GM21619 (cell line): ENCODE data around the gene CELF3.
"Not testable (repeated sequence)": the region's sequence is repeated elsewhere in the genome, so short reads cannot be mapped to it uniquely, and the experiment has no call there.

ENCODE experiments used
- ATAC-seq: cut with Tn5 transposase; IDR thresholded peaks from one replicate; pipeline ENCODE4 v1.9.1; 2021; ENCODE audit not compliant: unreplicated experiment

CELF3 gene

GRCh38 chr1:151704246-151704645, 12.4 kb downstream of the CELF3 start:
- ATAC-seq: no peak

DNA sequence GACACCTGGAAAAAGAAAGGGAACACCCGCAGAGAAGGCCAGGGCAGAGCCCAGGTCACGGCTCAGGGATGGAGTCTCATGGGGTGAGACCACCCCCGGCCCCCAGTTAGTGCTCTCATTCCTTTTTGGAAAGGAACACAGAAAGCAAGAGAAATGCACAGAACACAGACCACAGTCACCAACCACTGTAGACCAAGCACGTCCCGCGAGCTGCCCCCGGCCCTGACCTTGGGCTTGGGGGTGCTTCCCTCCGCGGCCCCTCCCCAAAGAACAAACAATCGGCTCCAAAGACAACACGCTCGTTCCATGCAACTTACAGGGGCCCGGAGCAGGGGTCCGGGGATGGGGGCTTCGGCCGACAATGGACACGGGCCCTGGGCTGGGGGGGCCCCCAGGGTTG, 12.8 kb downstream of the CELF3 start:
- ATAC-seq: no peak

- no peak for ATAC-seq
Measured at GRCh38 chr1:151702936-151703335, 13.7 kb downstream of the CELF3 start.

GRCh38 chr1:151701515-151701914, 15.1 kb downstream of the CELF3 start:
- no peak for ATAC-seq

DNA sequence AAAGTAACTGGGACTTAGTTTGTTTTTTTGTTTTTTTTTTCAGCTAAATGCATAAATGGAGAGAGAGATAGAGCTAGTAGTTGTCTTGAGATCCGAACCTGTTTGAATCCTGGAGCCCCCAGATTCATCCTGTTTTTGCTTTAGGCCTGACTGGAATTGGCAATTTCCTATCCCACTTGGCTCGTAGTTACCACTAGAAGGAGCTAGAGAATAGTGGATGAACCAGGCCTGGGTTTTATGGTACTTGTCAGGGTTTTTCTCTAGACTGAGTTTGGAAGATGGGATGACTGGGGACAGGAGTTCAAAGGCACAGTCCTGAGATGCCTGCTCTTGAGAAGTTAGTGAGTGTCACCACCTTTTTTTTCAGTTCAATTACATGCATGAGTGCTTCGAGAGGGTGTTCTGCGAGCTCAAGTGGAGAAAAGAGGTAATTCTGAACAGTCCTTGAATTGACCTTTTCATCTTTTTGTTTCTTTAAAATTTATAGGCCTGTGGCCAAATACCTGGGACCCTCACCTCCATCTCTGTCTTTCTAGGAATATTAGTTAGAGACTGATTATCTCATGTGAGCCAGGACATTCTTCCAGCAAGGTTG, 23.4 kb downstream of the CELF3 start:
- no peak for ATAC-seq

DNA sequence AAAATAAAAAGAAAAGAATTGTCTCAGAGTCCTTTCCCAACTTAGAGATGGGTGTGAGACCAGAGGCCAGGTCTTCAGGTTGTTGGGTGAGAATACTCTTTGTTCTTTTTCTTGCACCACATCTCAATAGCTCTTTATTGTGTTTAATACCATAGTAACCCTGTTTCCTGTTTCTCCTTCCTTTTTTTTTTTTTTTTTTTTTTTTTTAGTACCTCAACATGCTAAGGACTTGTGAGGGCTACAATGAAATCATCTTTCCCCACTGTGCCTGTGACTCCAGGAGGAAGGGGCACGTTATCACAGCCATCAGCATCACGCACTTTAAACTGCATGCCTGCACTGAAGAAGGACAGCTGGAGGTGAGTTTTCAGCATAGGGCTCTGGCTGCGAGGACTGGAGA, 24.4 kb downstream of the CELF3 start:
- no peak for ATAC-seq

- ATAC-seq: no peak
Measured at GRCh38 chr1:151689494-151689893, 27.1 kb downstream of the CELF3 start.

- ATAC-seq: no peak
Measured at GRCh38 chr1:151686561-151686960, 30.0 kb downstream of the CELF3 start.

GRCh38 chr1:151684128-151684527, 32.5 kb downstream of the CELF3 start:
- no peak for ATAC-seq

- not testable (repeated sequence) for ATAC-seq
Measured at GRCh38 chr1:151682901-151683300, 33.7 kb downstream of the CELF3 start.

DNA sequence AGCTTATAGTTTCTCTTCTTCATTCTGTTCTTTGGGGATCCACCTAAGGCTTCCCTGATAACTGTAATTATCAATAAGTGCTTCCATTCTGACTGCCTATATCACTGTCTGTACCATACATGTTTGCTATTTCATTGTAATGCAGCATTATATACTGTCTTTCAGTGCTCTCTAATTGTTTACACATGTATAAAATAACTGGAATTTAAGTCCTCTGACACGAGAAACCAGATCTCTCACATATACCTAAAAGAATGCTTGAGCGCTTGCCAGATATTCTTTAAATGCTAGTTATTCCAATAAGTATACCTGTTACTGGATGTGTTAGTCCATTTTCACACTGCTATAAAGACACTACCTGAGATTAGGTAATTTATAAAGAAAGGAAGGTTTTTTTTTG, 34.7 kb downstream of the CELF3 start:
- no peak for ATAC-seq

DNA sequence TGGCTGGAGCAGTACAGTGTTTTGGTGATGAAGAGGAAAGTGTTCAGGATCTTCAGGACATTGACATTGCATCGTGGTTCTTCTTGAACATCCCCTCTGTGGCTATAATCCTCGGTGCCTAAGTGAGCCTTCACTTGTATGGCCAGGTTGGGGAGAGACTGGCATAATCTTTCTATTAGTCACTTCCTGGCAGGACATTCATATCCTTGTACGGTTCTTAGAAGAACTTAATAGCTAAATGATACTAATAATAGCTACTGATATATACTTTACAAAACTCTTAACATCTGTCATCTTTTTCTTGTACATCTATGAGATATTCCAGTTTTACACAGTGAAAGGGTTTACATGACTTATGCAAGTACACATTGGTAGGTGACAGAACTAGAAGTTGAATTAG, 35.8 kb downstream of the CELF3 start:
- no peak for ATAC-seq

DNA sequence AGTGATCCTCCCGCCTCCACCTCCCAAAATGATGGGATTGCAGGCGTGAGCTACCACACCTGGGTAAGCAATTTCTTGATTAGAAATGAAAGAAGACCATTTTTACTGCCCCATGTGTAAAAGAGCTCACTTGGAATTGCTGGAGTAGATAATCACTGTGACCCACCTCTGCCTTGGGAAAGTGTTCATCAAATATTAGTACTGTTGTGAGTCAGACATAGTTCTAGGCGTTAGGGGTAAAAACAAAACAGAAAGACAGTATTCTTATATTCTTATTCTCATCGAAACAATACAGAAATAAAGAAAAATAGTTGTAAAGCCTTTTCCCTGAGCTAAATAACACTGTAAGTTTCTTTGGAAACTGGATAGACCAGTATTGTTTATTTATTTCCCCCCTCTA, 36.2 kb downstream of the CELF3 start:
- no peak for ATAC-seq

DNA sequence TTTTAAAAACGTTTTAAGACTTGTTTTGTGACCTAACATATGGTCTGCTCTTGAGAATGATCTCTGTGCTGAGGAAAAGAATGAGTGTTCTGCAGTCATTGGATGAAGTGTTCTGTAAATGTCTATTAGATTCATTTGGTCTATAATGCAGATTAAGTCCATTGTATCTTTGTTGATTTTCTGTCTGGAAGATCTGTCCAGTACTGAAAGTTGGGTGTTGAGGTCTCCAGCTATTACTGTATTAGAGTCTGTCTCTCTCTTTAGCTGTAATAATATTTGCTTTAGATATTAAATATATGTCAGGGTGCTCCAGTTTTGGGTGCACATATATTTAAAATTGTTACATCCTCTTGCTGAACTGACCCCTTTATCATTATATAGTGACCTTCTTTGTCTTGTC, 43.2 kb downstream of the CELF3 start:
- ATAC-seq: no peak

- ATAC-seq: not testable (repeated sequence)
Measured at GRCh38 chr1:151670036-151670675, 46.4 kb downstream of the CELF3 start.

DNA sequence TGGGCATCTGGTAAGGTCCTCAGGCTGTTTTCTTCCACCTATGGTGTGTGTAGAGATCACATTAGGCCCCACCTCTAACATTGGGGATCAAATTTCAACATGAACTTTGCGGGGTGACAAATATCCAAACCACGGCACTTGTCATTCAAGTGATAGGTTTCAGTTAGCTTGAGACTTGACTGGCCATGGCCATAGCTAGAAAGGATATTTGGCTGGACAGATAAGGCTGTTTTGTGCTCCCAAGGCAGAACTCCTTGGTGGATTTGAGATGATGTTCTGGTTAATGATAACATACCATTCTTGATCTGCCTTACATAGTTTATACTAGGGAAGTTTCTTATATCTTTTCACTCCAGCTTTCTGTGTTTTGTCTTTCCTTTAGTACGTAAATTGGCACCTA, 48.5 kb downstream of the CELF3 start:
- no peak for ATAC-seq

GRCh38 chr1:151661751-151662150, 54.9 kb downstream of the CELF3 start:
- ATAC-seq: no peak

DNA sequence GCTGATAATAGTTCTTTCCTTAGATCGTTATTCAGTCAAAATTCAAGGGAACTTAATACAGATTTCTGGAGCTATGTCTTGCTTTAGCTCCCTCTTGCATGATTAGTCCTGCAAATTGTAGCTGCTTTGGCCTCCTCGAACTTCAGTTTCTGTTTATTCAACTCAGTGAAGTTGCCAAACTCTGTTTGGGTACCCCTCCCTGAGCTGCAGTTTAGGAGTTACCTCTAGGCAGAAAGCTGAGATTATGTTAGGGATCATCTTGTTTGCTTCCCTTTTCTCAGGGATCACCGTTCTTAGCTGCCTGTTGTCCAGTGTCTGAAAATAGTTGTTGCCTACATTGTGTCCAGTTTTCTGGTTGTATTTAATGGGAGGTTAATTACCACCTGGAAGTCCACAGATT, 61.2 kb downstream of the CELF3 start:
- ATAC-seq: no peak

GRCh38 chr1:151653397-151653796, 63.2 kb downstream of the CELF3 start:
- no peak for ATAC-seq
